NCI-H82 (cell line): ENCODE measurements around the gene SMIM24.
"Not testable (repeated sequence)": the region's sequence is repeated elsewhere in the genome, so short reads cannot be mapped to it uniquely, and the experiment has no call there.

Source experiments
- DNase-seq: peaks from one replicate; lab custom pipeline; 2025; lab: John Stamatoyannopoulos, UW

Gene SMIM24

DNA sequence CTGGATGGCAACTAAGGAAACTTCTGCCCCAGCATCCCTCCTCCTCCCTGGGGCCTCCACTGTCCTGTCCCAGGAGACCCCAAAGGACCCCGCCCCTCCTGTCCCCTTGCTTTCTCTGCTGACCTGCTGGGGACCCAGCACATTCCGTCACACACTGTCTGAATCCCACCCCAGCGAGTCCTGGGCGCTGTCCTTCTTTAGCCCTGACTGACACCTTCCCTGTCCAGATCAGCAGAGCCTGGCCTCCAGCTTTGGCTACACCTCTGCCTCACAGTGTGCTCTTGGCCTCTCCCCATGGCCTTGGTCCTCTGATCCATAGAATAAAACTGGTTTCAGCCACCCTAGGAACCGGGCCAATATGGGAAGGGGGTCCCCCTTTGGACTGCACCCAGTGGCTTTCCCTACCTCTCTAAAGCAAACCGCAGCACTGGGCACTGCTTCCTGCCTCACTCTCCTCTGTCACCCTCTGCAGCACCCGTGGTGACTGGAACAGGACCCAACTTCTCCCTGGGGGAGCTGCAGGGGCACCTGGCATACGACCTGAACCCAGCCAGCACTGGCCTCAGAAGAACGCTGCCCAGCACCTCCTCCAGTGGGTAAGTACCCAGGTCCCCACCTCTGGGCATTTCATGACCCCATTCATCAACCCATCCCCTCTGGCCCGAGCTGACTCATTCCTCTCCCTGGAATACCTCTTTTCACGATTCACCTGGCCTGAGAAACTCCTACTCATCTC lies 46.4 kb downstream of the SMIM24 start:
- no peak for DNase-seq

DNA sequence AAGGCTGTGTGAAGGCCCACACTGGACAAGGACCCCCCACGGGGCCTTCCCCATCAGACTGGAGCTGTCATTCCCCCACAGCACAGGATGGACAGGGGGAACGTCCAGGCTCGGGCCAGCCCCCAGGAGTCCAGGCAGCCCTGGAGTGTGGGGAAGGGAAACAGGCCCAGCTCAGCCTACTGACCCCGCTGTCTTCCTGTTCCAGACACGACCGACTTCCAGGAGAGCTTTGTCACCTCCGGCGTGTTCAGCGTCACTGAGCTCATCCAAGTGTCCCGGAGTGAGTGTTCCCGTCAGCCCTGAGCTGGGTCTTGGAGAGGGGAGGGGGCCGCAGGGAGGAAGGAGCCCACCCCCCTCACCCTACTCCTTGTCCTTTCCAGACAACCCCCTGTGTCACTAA lies 47.0 kb downstream of the SMIM24 start:
- DNase-seq, result no peak

GRCh38 chr19:3431760-3432397 lies 48.4 kb downstream of the SMIM24 start:
- DNase-seq, result no peak

- DNase-seq, result not testable (repeated sequence)
Measured at GRCh38 chr19:3430366-3430680, 50.0 kb downstream of the SMIM24 start.

GRCh38 chr19:3426433-3426832 lies 53.9 kb downstream of the SMIM24 start:
- no peak for DNase-seq
